ENCODE data around the gene PGM1.

GRCh38 chr1:63636192-63637105 lies 43.2 kb downstream of the PGM1 start:
- TF ChIP-seq CTCF (IDR thresholded peaks at IDR 0.05; ENCODE audit: low read length), result no peak
- no peak for TF ChIP-seq EZH2 (IDR thresholded peaks at IDR 0.05; ENCODE audit: borderline replicate concordance, low read length)

Data from OCI-LY1 (cell line).